ENCODE results near the gene ZNF80.

ZNF80 gene

DNA sequence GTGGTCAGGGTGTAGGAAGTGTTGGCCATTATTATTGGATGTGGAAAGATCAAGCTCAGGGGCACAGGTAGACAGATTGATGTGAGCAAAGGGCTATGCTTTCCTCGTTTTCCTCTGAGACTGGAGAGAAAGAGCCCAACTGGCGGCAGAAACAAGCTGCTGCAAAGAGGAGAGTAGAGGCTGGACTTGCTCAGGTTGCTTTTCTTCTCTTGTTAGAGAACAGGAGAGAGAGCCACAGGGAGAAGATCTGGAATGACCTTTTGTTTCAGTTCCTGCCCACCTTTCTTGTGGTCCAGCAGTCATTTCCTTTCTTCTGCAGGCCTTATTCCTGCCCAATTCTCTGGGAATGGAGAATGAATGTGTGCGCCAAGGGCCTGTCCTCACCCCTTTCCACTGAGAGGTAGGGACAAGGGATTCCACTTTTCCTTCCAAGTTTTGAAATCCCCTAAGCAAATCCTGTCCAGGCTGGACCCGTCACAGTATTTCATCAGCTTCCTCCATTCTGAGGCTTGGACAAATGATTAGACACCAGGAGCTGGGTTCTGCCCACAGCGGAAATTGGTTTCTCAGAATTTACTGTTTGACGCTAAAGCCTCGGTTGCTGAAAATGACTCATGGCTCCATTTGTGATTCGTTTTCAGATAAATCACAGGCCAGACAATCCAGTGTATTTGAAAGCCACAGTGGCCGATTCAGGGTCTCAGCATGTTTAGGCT is 16.1 kb downstream of the ZNF80 start:
- peak overlapping the region in 12 of 21 experiments; percentile 14 to 90 (median 73) for H3K27ac ChIP-seq
- no peak overlapping the region for H3K4me3 ChIP-seq

DNA sequence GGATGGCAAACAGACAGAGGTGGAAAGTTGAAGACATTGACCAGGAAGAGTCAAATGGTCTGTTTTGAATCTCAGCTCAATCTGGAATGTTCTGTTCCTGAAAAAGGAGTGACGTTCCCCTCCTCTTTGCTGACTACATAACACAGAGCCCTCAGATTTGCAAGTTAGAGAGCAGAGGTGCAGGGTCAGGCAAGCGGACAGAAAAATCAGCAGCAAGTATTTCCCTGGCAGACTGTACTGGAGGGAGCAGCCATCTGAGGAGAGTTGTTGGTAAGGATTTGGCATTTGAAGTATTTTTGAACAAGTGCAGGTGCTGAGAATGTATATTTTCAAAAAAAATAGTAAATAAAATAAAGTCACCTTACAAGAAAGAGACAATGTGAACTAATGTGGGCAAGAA is 17.6 kb downstream of the ZNF80 start:
- H3K27ac ChIP-seq = peak overlapping the region in 6 of 21 experiments; percentile 23 to 90 (median 40)

DNA sequence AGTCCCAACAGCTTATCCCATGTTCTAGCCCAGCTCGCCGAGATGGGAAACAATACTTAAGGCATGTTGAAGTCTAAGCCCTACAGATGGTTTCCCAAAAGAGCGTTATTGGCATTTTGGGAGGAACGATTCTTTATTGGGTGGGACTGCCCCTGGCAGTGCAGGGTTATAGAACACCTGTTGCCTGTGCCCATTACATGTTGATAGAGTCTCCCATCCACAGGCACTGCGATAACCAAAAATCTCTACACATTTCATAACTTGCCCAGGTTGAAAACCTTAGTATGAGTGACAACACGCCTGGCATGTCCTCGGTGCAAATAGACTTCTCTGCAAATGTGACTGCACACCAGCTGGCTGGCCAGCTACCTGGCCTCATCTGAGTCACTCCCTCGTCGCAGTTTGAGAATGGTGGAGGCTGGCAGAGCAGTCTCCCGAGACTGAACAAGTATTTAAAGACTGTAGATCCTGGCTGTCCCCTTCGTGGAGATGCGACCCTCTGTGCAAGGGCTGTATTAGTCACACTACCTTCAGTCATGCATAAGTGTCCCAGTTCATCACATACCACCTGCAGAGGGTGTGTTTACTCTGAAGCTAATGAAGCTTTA is 18.7 kb downstream of the ZNF80 start:
- peak overlapping the region in 6 of 21 experiments; percentile 30 to 90 (median 50) for H3K27ac ChIP-seq

More for the DNA sequence above, 17.6 kb downstream of the ZNF80 start:
- H3K4me3 ChIP-seq = no peak overlapping the region

DNA sequence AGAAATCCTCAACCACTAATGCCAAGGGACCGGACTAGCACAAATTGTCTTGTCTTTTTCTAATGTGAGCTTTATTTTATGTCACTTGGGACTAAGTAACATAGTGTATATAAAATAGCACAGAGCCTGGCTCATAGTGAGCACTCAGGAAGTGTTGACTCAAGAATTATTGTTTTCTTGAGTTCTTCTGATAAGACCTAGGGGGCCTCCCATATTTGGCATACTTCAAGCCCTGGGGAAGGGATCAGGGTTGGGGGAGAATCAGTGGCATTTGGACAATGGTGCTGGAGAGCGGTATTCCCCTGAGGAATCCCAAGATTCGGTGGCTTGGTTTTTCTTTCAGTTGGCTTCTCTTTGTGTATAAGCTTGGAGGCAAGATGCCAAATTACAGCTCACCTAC is 19.4 kb downstream of the ZNF80 start:
- Histone ChIP-seq H3K27ac (peak overlapping the region in 7 of 21 experiments; percentile 45 to 90 (median 62)), H3K4me3 (no peak overlapping the region)

More for the DNA sequence above, 18.7 kb downstream of the ZNF80 start:
- no peak overlapping the region for H3K4me3 ChIP-seq

DNA sequence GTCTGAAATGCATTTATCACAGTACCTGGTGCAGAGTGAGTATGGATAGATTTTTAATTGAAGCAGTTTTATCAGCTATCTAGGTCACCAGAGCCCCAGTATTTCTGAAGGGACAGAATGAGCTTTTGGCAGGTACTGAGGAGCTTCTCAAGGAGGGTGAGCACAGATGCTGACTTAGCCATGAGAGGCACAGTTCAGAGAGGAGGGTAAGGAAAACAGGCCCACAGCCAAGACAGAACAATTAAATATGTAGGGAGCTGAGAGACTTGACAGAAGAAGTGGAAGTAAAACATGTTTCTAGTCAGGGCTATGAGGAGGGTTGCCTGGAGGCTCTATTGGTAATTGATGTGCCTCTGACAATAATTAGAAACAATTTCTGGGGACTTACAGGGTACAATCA is 20.1 kb downstream of the ZNF80 start:
- Histone ChIP-seq H3K27ac (peak overlapping the region in 7 of 21 experiments; percentile 44 to 90 (median 62)), H3K4me3 (no peak overlapping the region)

DNA sequence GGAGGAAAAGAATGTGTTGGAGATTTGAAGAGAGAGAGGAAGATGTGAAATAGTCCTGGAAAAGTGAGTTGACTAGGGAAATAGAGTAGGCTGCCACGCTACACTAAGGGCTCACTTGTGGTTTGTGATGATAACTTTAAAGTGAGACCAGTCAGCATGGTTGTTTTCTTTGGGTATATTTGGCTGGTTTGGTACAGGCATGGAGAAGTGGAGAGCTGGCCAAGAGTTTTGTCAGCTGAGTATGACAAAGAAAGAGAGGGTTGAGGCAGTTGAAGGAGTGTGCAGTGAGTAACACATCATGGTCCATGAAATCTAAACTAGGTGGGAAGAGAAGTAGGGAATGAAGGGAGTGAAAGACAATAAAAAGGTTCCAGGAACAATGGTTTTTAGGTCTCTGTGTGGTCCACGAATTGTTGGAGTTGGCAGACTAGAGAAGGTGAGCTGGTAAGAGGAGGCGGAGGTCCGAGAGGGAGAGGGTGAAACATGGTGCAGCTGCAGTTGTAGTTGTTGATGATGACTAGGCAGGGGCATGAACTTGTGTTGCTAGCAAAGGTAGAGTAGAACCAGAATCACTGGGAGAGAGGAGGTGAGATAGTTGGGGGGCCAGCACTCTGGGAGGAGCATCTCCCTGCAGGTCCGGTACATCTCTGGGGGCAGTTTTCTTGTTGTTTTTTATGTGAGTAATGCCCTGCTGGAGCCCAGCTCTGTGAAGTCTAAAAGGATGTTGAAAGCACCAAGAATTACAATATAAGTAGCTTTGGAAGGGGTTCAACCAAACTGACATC is 21.0 kb downstream of the ZNF80 start:
- H3K4me3 ChIP-seq = no peak overlapping the region
- peak overlapping the region in 7 of 21 experiments; percentile 44 to 96 (median 64) for H3K27ac ChIP-seq

DNA sequence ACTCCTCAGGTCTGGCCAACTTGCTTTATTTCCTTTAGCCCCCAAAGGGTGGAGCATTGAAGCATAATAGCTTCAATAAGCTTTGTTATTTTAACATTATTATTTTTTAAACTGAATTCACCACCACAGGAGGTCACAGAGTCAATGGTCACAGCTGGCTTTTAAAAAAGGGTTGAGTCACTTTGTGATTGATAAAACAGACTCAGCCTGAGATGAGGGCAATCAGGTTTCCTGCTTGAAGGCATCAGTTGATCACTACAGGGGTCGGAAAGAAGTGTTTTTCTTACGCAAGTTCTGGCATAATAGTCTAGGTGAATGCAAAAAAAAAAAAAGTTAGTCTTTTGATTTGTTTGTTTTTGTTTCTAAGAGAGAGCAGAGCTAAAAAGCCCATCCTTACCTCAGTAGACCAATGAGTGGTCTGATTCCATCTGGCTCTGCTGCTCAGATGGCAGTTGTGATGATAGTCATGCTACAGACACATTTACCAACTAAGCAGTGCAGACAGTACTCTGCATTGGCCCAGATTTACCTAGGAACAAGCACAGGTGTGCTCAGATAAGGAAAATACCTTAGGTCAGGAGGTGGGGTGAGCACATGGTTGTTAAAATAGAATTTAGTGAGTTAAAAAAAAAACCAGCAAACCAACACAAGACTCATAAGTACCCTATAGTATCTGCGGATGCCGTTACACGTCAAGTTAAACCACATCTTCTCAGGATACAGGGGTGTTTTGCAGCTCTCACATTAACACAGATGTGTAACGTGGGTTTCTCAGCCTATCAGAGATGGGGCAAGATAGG is 22.6 kb downstream of the ZNF80 start:
- Histone ChIP-seq H3K4me3 (peak overlapping the region in 4 of 7 experiments; percentile 2 to 26 (median 12)), H3K27ac (peak overlapping the region in 20 of 21 experiments; percentile 25 to 96 (median 63))

DNA sequence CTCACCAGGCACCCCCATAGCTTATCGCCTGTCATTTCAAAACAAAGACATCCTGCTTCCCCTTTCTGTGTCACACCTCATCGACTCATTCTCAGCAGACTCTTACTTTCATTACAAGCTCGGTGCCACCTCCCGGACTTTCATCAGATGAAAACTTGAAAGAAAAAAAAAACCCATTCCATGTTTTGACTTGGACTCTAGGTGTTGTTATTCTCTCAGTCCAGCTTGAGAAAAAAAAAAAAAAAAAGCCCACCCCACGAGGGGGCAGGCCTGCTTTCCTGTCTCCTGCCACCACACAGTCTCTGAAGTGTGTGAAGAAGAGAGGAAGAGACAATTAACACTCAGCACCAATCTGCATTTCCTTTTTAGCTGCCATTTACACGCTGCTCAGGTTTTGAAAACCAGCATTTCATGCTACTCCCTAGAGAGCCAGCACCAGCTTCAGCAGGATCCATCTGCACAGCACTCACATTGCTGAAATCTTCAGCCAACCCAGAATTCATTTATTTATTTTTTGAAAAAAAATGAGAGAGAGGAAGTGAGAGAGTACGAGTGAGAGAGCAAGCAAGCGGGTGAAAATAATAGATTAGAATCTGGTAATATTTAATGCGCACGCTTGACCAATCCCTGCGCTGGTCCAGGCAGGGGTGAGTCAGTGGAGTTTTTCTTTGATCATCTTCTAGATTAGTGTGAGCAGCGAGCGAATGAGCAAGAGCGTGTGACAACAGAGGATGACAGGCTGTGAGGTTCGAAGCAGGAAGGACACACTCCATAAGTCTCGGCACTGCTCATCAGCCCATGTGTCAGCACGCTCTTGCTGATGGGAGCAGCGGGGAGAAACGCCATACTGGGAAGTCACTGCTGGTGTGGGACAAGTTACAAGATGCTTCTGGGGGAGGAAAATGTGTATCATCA is 23.5 kb downstream of the ZNF80 start:
- H3K4me3 ChIP-seq = peak overlapping the region in 4 of 7 experiments; percentile 2 to 26 (median 12)
- H3K27ac ChIP-seq = peak overlapping the region in 20 of 21 experiments; percentile 25 to 96 (median 63)

DNA sequence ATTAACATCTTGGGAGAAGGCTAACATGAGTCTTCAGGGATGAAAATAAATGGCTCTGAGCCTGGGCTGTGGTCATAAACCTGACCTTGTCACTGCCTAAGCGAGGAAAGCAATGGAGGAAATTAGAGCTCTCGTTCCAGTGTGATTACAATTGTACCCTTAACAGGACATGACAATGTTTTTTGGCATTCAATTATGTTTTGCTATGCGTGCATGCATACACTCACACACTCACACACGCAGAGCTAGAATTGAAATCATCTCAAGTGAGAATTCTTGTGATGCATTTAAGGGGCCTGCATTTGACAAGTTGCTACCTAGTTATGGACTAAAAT is 24.1 kb downstream of the ZNF80 start:
- peak overlapping the region in 1 of 7 experiments; percentile 6 for H3K4me3 ChIP-seq

DNA sequence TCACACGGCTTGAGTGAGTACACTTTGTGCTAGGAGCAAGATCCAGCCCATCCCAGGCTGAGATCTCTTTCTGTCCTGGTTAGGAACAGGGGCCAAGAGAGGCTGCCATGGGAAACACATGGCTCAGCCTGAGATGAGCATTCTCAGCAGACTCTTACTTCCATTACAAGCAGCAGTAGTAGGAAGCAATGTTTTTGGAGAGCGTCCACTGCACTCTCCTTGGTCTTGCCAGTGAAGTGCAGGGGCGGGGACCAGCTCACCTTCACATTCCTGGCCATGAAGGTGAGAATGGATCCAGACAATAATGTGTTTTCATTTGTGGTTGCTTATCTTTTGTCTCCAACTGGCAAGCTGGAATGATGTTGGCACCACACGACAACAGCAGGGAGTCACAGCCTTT is 24.7 kb downstream of the ZNF80 start:
- Histone ChIP-seq H3K4me3 (no peak overlapping the region), H3K27ac (peak overlapping the region in 8 of 21 experiments; percentile 1 to 96 (median 88))

More for the DNA sequence above, 24.1 kb downstream of the ZNF80 start:
- H3K27ac ChIP-seq = peak overlapping the region in 12 of 21 experiments; percentile 28 to 96 (median 76)

DNA sequence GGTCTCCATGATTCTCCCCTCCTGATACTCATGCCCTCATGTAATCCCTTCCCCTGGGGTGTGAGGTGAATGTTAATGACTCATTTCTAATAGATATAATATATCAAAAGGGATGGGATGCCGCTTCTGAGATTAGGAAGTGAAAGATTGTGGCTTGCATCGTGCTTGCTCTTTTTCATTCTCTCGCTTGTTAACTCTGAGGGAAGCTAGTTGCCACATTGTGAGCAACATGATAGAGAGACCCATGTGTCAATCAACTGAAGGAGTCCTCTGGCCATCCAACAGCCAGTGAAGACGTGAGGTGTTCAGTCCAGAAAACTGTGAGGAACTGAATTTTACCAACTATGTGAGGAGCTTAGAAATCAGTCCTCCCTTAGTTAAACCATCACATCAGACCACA is 29.6 kb downstream of the ZNF80 start:
- H3K4me3 ChIP-seq = no peak overlapping the region
- no peak overlapping the region for H3K27ac ChIP-seq

DNA sequence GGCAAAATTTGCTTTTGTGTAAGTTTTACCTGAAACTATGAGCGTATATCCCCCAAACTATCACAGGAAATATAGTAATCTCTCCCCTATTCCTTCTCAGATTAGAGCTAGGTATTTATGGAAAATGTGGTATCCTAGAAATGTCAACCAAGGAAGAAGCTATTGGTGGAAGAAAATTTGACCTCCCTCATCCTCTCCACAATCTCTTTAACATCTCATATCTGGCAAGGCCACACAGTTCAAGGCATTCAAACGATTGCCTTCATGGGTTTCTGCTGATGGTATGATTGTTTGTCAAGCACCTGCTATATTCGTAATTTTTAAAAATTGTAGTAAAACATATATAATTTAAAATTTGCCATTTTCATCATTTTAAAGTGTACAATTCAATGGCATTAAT is 31.0 kb downstream of the ZNF80 start:
- Histone ChIP-seq H3K27ac (no peak overlapping the region), H3K4me3 (no peak overlapping the region)

DNA sequence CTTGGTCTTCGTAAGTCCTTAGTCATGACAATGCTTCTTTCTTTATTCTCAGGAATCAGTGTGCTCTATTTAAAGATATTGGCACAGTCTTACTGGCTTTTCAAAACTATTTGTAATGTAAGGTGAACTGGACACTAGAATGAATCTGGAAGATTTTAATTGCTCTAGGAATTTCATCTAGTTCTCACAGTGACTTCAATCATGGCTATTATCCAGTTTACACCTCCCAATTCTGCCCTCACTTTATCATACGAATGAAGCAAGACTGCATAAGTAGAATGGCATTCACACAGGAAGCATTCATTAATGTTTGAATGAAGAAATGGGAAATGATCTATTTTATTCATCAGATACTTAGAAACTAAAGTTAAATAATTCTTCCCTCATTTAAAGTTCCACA is 31.8 kb downstream of the ZNF80 start:
- no peak overlapping the region for H3K4me3 ChIP-seq
- H3K27ac ChIP-seq = no peak overlapping the region

DNA sequence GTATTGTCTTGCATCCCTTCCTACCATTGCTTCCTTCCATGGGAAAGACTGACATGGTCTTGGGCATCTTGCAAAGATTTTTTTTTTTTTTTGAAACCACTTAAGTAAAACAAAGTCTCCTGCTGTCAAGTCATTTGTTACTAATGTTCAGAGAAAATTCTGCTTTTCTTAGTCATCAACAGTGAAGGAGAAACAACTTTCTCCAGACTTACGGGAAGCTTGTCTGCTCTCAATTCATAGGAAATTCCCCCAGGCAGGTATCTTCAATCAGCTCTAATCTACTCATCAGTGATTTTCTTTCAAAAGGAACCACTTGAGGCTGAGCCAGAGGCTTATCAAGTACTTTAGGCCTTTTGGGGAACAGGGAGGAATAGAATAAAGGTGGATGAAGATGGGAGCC is 42.6 kb downstream of the ZNF80 start:
- H3K4me3 ChIP-seq = no peak overlapping the region
- H3K27ac ChIP-seq = no peak overlapping the region

DNA sequence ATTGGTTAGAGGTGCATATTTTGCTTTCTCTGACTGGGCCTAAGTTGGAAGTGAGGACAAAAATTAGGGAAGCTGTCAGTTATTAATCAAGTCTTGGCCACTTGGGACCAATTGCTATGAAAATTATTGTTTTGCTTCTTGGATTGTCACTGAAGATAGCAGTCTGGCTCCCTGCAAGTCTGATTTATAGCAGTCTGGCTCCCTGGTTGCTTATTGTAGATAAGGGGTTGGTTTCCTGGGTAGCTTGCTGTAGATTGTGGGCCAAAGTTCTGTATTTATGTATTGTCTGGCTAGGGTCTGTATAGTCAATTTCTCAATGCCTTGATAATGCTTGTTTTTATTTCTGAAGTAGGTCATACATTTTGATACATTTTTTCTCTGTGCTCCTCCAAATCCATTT is 45.2 kb downstream of the ZNF80 start:
- Histone ChIP-seq H3K27ac (no peak overlapping the region), H3K4me3 (no peak overlapping the region)

DNA sequence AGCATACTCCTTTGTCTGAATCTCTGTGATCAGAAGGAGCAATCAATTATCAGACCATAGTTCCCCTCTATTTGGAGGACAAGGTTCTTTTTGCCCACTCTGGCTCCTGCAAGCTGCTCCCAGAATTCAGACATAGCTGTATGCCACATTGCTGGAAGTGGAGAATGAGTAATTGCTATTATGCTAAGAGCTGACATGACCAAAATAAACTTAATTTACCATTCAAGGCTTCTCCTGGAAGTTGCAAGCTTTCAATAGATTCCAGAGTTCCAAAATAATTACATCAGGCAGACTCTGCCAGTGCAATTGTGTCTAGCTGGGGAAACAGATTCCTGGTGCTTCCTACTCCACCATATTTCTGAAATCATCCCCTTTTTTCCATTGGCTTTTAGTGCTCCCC is 50.9 kb downstream of the ZNF80 start:
- no peak overlapping the region for H3K27ac ChIP-seq
- H3K4me3 ChIP-seq = no peak overlapping the region
